VCaP (cell line): Measurements from ENCODE around the gene TRIAP1.

Experiments used
- H3K27ac ChIP-seq: fragments of 450-650 bp; 2 replicates; pipeline ENCODE4 v1.5.1; 2017
- CTCF ChIP-seq: fragments of 450-650 bp; conservative IDR thresholded peaks from 2 replicates; pipeline ENCODE4 v1.5.1; 2017; ENCODE audit warnings: mild to moderate bottlenecking, moderate library complexity

TRIAP1 gene

GRCh38 chr12:120473807-120474615 is 27.8 kb upstream of the TRIAP1 start:
- peak overlapping the region; percentile 88 for H3K27ac ChIP-seq
- no peak for TF ChIP-seq CTCF

- peak overlapping the region; percentile 88 for H3K27ac ChIP-seq
- no peak for TF ChIP-seq CTCF
Observed at GRCh38 chr12:120472521-120472920, 26.3 kb upstream of the TRIAP1 start.

GRCh38 chr12:120470150-120470784 is 24.1 kb upstream of the TRIAP1 start:
- H3K27ac ChIP-seq = peak overlapping the region; percentile 98
- no peak for TF ChIP-seq CTCF

- H3K27ac ChIP-seq = peak within 1 kb of the TSS; percentile 98
- peak; percentile 96 for TF ChIP-seq CTCF
Observed at GRCh38 chr12:120469450-120470149, 23.4 kb upstream of the TRIAP1 start, which contains the start of gene SRSF9. SRSF9 (minus strand) TSS chr12:120469748; CDS start chr12:120469609, 139 bp downstream.

GRCh38 chr12:120468821-120469449 is 22.8 kb upstream of the TRIAP1 start:
- no peak for TF ChIP-seq CTCF
- peak overlapping the region; percentile 98 for H3K27ac ChIP-seq

GRCh38 chr12:120468325-120468820 is 22.2 kb upstream of the TRIAP1 start:
- no peak for TF ChIP-seq CTCF
- peak overlapping the region; percentile 98 for H3K27ac ChIP-seq
